ENCODE measurements around the gene AASDH. TPM values are rescaled to one million over a fixed set of nuclear protein-coding genes. Genes with fewer than 3 reads are reported as not detected.
A peak's percentile ranks its signal among the peaks of the same experiment; 100 is the strongest.

AASDH gene
- total RNA-seq, 1 donor from 2014 or later, result 8.6 TPM

DNA sequence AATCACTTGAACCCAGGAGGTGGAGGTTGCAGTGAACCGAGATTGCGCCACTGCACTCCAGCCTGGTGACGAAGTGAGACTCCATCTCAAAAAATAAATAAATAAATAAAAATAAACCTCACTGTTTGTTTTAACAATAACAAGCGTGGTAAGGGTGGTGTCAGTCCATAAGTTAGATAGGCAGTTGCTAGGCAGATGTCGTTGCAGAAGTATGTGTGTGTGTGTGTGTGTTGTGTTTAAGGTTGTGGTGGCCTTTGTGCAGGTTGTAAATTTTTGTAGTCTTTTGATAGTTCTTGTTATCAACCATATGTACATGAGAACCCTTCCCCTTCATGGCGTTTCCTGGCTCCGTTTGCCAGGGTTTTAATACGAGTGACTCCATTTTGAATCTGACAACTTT lies 4.0 kb upstream of the AASDH start:
- Mint-ChIP-seq H3K27ac (ENCODE audit: unreplicated experiment) (no peak overlapping the region), H3K9me3 (ENCODE audit: unreplicated experiment) (no peaks in the 10 kb centered on the region), H3K4me3 (ENCODE audit: unreplicated experiment) (no peak overlapping the region), H3K27me3 (ENCODE audit: unreplicated experiment) (no peaks in the 10 kb centered on the region), H3K4me1 (ENCODE audit: unreplicated experiment) (peaks cover 18% of the 10 kb centered on the region), H3K36me3 (ENCODE audit: unreplicated experiment) (peaks cover 4% of the 10 kb centered on the region)
- DNase-seq (ENCODE audit: extremely low spot score, unreplicated experiment), result no peak
- TF ChIP-seq, protein P1, sequence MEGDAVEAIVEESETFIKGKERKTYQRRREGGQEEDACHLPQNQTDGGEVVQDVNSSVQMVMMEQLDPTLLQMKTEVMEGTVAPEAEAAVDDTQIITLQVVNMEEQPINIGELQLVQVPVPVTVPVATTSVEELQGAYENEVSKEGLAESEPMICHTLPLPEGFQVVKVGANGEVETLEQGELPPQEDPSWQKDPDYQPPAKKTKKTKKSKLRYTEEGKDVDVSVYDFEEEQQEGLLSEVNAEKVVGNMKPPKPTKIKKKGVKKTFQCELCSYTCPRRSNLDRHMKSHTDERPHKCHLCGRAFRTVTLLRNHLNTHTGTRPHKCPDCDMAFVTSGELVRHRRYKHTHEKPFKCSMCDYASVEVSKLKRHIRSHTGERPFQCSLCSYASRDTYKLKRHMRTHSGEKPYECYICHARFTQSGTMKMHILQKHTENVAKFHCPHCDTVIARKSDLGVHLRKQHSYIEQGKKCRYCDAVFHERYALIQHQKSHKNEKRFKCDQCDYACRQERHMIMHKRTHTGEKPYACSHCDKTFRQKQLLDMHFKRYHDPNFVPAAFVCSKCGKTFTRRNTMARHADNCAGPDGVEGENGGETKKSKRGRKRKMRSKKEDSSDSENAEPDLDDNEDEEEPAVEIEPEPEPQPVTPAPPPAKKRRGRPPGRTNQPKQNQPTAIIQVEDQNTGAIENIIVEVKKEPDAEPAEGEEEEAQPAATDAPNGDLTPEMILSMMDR (IDR thresholded peaks at IDR 0.05), result no peak

GRCh38 chr4:56389558-56389957 lies 2.3 kb upstream of the AASDH start:
- Mint-ChIP-seq H3K9me3 (ENCODE audit: unreplicated experiment) (no peaks in the 10 kb centered on the region), H3K27me3 (ENCODE audit: unreplicated experiment) (no peaks in the 10 kb centered on the region), H3K4me1 (ENCODE audit: unreplicated experiment) (peaks cover 27% of the 10 kb centered on the region), H3K4me3 (ENCODE audit: unreplicated experiment) (no peak overlapping the region), H3K27ac (ENCODE audit: unreplicated experiment) (peak overlapping the region; percentile 25), H3K36me3 (ENCODE audit: unreplicated experiment) (no peaks in the 10 kb centered on the region)
- TF ChIP-seq, protein P1 (IDR thresholded peaks at IDR 0.05), result no peak
- DNase-seq (ENCODE audit: extremely low spot score, unreplicated experiment), result no peak

- H3K4me3 Mint-ChIP-seq (ENCODE audit: unreplicated experiment), result peak overlapping the region; percentile 91
- no peak for DNase-seq (ENCODE audit: extremely low spot score, unreplicated experiment)
- H3K4me1 Mint-ChIP-seq (ENCODE audit: unreplicated experiment), result peaks cover 27% of the 10 kb centered on the region
- H3K27ac Mint-ChIP-seq (ENCODE audit: unreplicated experiment), result peak overlapping the region; percentile 99
- no peaks in the 10 kb centered on the region for H3K27me3 Mint-ChIP-seq (ENCODE audit: unreplicated experiment)
- H3K36me3 Mint-ChIP-seq (ENCODE audit: unreplicated experiment), result no peaks in the 10 kb centered on the region
- TF ChIP-seq, protein P1 (IDR thresholded peaks at IDR 0.05), result no peak
- no peaks in the 10 kb centered on the region for H3K9me3 Mint-ChIP-seq (ENCODE audit: unreplicated experiment)
Observed at GRCh38 chr4:56388306-56388705, 1.0 kb upstream of the AASDH start.

- no peak for DNase-seq (ENCODE audit: extremely low spot score, unreplicated experiment)
- H3K27ac Mint-ChIP-seq (ENCODE audit: unreplicated experiment), result peak overlapping the region; percentile 99
- H3K36me3 Mint-ChIP-seq (ENCODE audit: unreplicated experiment), result peaks cover 2% of the 10 kb centered on the region
- no peaks in the 10 kb centered on the region for H3K9me3 Mint-ChIP-seq (ENCODE audit: unreplicated experiment)
- peaks cover 27% of the 10 kb centered on the region for H3K4me1 Mint-ChIP-seq (ENCODE audit: unreplicated experiment)
- H3K4me3 Mint-ChIP-seq (ENCODE audit: unreplicated experiment), result peak overlapping the region; percentile 91
- no peaks in the 10 kb centered on the region for H3K27me3 Mint-ChIP-seq (ENCODE audit: unreplicated experiment)
- TF ChIP-seq, protein P1 (IDR thresholded peaks at IDR 0.05), result no peak
Observed at GRCh38 chr4:56386091-56386490, 1.2 kb downstream of the AASDH start.

DNA sequence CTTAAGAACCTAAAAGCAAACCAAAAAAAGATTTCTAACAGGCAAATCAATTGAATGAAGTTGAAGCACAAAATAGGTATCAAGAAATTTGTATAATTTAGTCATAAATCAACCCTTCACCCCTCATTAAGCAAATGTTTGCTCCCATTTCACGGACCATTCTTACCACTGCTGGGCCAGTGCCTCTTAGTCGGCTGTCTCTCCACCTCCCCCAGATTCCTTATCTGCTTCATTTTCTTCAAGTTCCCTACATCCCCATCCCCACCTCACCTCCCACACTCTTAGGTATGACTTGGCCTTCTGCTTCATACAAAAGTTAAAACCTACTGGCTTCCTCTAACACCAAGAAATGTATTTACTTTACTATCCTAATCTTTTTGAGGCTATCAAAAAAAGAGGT lies 11.8 kb downstream of the AASDH start:
- H3K36me3 Mint-ChIP-seq (ENCODE audit: unreplicated experiment), result peaks cover 9% of the 10 kb centered on the region
- peaks cover 9% of the 10 kb centered on the region for H3K4me1 Mint-ChIP-seq (ENCODE audit: unreplicated experiment)
- H3K9me3 Mint-ChIP-seq (ENCODE audit: unreplicated experiment), result no peaks in the 10 kb centered on the region
- no peaks in the 10 kb centered on the region for H3K27me3 Mint-ChIP-seq (ENCODE audit: unreplicated experiment)
- DNase-seq (ENCODE audit: extremely low spot score, unreplicated experiment), result no peak
- H3K4me3 Mint-ChIP-seq (ENCODE audit: unreplicated experiment), result no peak overlapping the region
- TF ChIP-seq, protein P1 (IDR thresholded peaks at IDR 0.05), result no peak
- no peak overlapping the region for H3K27ac Mint-ChIP-seq (ENCODE audit: unreplicated experiment)
